PC-9 (cell line): ENCODE data around the gene EIF3A.

Experiments used
- CTCF ChIP-seq: fragments of 200-600 bp; sonication (generic); conservative IDR thresholded peaks from 2 replicates; pipeline ENCODE4 v1.6.1; 2017; ENCODE audit warnings: mixed run types, antibody characterized with exemption, mild to moderate bottlenecking, moderate library complexity
- EZH2 ChIP-seq: fragments of 200-600 bp; sonication (generic); IDR thresholded peaks from 2 replicates; pipeline ENCODE4 v1.8.0; 2017; ENCODE audit warnings: antibody characterized with exemption, low read depth

DNA sequence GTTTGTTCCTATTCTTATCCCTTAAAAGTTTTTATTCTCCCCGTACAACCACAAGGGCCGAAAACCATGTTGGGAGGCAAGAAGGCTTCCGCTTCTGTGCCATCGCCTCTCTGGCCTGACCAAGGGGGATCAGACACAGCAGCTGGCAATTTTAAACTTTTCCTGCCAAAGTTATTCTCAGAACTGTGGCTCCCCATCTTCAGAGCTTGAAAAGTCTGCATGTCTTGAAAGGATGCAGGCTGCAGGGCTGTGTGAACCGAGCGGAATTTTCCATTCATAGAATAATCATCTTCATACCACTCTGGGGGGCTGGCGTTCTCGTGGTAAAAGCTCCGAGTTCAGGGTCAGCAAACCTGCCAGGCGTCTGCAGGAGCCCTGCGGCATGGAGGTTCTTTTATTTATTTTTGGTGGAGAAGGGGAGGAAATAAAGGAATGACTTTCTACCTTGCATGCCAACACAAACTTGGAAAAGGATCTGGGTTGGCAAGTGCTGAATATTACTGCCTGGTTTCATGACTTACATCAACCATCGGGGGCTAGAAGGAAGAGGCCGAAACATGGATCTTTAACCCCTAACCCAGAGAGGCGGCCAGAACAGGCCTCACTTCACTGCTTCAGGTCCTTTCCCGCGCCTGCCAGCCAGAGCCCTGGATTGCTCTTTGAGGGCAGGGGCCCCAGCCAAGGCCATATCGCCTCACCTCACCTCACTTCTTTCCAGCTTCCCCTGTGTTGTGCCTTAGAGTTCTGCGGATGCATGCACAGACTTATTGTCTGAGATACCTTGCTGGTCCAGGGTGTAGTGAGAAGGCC lies 54.1 kb downstream of the EIF3A start:
- TF ChIP-seq CTCF (no peak), EZH2 (no peak)
